Adrenal gland (tissue), 12 donors: Measurements from ENCODE around the gene SYNPO2. TPM values are rescaled to one million over a fixed set of nuclear protein-coding genes. Genes with fewer than 3 reads are reported as not detected.

ENCODE experiments used
- DNase-seq, 7 donors: peaks; one replicate each; pipeline ENCODE4 v3.0.0-alpha.2; 2019 to 2020
- H3K27ac ChIP-seq, 5 donors: fragments of 200-600 bp; sonication (generic) in 4 of 5; 1 replicate in 3 of 5; 2 replicates in 2 of 5; pipeline versions ENCODE4 v1.5.1 to v1.8.0; 2016 to 2020; ENCODE audit warnings: mild to moderate bottlenecking in 1 of 5
- H3K27me3 ChIP-seq: fragments of 200-600 bp; 2 replicates; pipeline ENCODE4 v1.8.0; 2021
- H3K36me3 ChIP-seq, 2 donors: fragments of 200-600 bp; replicated peaks in 1 of 2; 1 replicate in 1 of 2; 2 replicates in 1 of 2; pipeline versions ENCODE4 v1.5.1 to v1.8.0; 2018 to 2022
- H3K4me1 ChIP-seq, 2 donors: fragments of 200-600 bp; replicated peaks in 1 of 2; 1 replicate in 1 of 2; 2 replicates in 1 of 2; pipeline versions ENCODE4 v1.5.1 to v1.8.0; 2018 to 2021
- H3K4me3 ChIP-seq, 4 donors: fragments of 200-600 bp; sonication (generic) in 3 of 4; one replicate each; pipeline ENCODE4 v1.5.1; 2016 to 2018
- H3K9me3 ChIP-seq, 3 donors: fragments of 200-600 bp; sonication (generic) in 1 of 3; replicated peaks in 1 of 3; 1 replicate in 2 of 3; 2 replicates in 1 of 3; pipeline versions ENCODE4 v1.5.1 to v1.8.0; 2016 to 2021
- CTCF ChIP-seq, 6 experiments: fragments of 450-650 bp in 4 of 6; fragments of 200-600 bp in 2 of 6; sonication (generic) in 1 of 6; IDR thresholded peaks; 1 replicate in 5 of 6; 2 replicates in 1 of 6; pipeline versions ENCODE4 v1.5.1 to v1.8.0; 2016 to 2021; ENCODE audit warnings: antibody characterized with exemption in 6 of 6, mild to moderate bottlenecking in 2 of 6, moderate library complexity in 1 of 6
- POLR2A ChIP-seq, 2 donors: fragments of 450-650 bp; IDR thresholded peaks; one replicate each; pipeline ENCODE4 v1.6.1; 2017; ENCODE audit warnings: antibody characterized with exemption in 2 of 2, mild to moderate bottlenecking in 2 of 2, moderate library complexity in 1 of 2
- WGBS, 4 donors: extraction: QIAGEN DNeasy Blood & Tissue Kit in 2 of 4; methylation state at CpG; one replicate each; pipeline versions ENCODE4 v1.1.5 to v1.1.7; 2013 to 2017; 5-methylcytosine and 5-hydroxymethylcytosine counted together
- intact Hi-C, 2 donors: fragments of 100-400 bp; cut with DNase I; formaldehyde crosslinking; loops; one replicate each; pipeline versions ENCODE4 v1.14.1 to v1.15.0; 2022 to 2023
- polyA plus RNA-seq, 3 donors: library from polyadenylated mRNA; stranded (reverse); fragments of 200-250 nt in 2 of 3; fragments of 350-450 nt in 1 of 3; fragmentation: Illumina TruSeq in 1 of 3; extraction: RNeasy Lipid Tissue Mini Kit (QIAGEN cat#74804) in 1 of 3; gene quantifications; one replicate each; pipeline ENCODE4 v1.2.3, GENCODE V29; 2013 to 2014
- total RNA-seq, 9 donors: library from RNA; depleted of rRNA in 4 of 9; stranded (reverse); fragments of >200 nt in 4 of 9; fragments of 120-200 nt in 1 of 9; fragmentation: NEBNext Ultra II Directional in 1 of 9; extraction: Animal tissue kit (Norgen Biotek cat#: 25700) in 1 of 9; gene quantifications; one replicate each; pipeline versions ENCODE4 v1.1.0 to v1.2.4, GENCODE V29; 2013 to 2023
- donor health status: healthy with polysubstance abuse.
- donor health status: Bipolar disorder and iron deficiency.
- donor health status: DM: yes; HTN: yes; CAD: no.
- donor health status: DM: no; HTN: no; CAD: no.
- donor health status: DM: no; HTN: no; CAD: no.
- donor health status: DM: yes; HTN: yes; CAD: no.

SYNPO2 gene
- total and polyA plus RNA-seq, 12 donors, result 4.5 to 49.0 (median 18.4) TPM

GRCh38 chr4:118930255-118930654 is 41.6 kb downstream of the SYNPO2 start:
- 0 to 50% (median 24%) methylated on average over 1 of the region's 1 CpG for WGBS, 4 donors
- no peaks in the 10 kb centered on the region for H3K36me3 ChIP-seq
- H3K27me3 ChIP-seq, result no peaks in the 10 kb centered on the region
- H3K9me3 ChIP-seq, result no peaks in the 10 kb centered on the region
- no peaks in the 10 kb centered on the region for H3K4me1 ChIP-seq
- no peak overlapping the region for H3K27ac ChIP-seq
- no peak for TF ChIP-seq POLR2A (IDR thresholded peaks at IDR 0.05)
- no peak for TF ChIP-seq CTCF (IDR thresholded peaks at IDR 0.05)
- intact Hi-C loops, result no loop called here
- H3K4me3 ChIP-seq, result no peak overlapping the region
- DNase-seq, result no peak

GRCh38 chr4:118931786-118932185 is 43.1 kb downstream of the SYNPO2 start:
- no peak for TF ChIP-seq POLR2A (IDR thresholded peaks at IDR 0.05)

GRCh38 chr4:118935819-118936218 is 47.2 kb downstream of the SYNPO2 start:
- intact Hi-C loops, result no loop called here
- H3K9me3 ChIP-seq, result no peaks in the 10 kb centered on the region
- peak overlapping the region in 1 of 5 donors; percentile 3 for H3K27ac ChIP-seq
- no peaks in the 10 kb centered on the region for H3K4me1 ChIP-seq
- no peaks in the 10 kb centered on the region for H3K36me3 ChIP-seq
- 77 to 83% (median 79%) methylated on average over 2 of the region's 2 CpGs for WGBS, 4 donors
- no peaks in the 10 kb centered on the region for H3K27me3 ChIP-seq
- no peak for DNase-seq
- H3K4me3 ChIP-seq, result no peak overlapping the region
- TF ChIP-seq CTCF (IDR thresholded peaks at IDR 0.05) (no peak), POLR2A (IDR thresholded peaks at IDR 0.05) (no peak)

More at GRCh38 chr4:118931786-118932185, 43.1 kb downstream of the SYNPO2 start:
- H3K9me3 ChIP-seq, result no peaks in the 10 kb centered on the region
- H3K36me3 ChIP-seq, result no peaks in the 10 kb centered on the region
- no peaks in the 10 kb centered on the region for H3K4me1 ChIP-seq
- WGBS, 4 donors, result 86 to 90% (median 88%) methylated on average over 2 of the region's 2 CpGs
- no peak for DNase-seq
- intact Hi-C loops, result no loop called here
- H3K27ac ChIP-seq, result no peak overlapping the region
- no peak overlapping the region for H3K4me3 ChIP-seq
- no peaks in the 10 kb centered on the region for H3K27me3 ChIP-seq

GRCh38 chr4:118936406-118936805 is 47.8 kb downstream of the SYNPO2 start:
- intact Hi-C loops, result no loop called here
- Histone ChIP-seq H3K4me1 (no peaks in the 10 kb centered on the region), H3K9me3 (no peaks in the 10 kb centered on the region), H3K27me3 (no peaks in the 10 kb centered on the region), H3K27ac (peak overlapping the region in 1 of 5 donors; percentile 22), H3K4me3 (no peak overlapping the region), H3K36me3 (no peaks in the 10 kb centered on the region)
- TF ChIP-seq CTCF (IDR thresholded peaks at IDR 0.05) (no peak), POLR2A (IDR thresholded peaks at IDR 0.05) (no peak)
- no peak for DNase-seq
- WGBS, 4 donors, result 60 to 82% (median 77%) methylated on average over 3 of the region's 3 CpGs

GRCh38 chr4:118939169-118939783 is 50.6 kb downstream of the SYNPO2 start:
- intact Hi-C loops, result no loop called here
- DNase-seq, result no peak
- Histone ChIP-seq H3K4me3 (no peak overlapping the region), H3K4me1 (no peaks in the 10 kb centered on the region), H3K27me3 (no peaks in the 10 kb centered on the region), H3K27ac (no peak overlapping the region), H3K36me3 (no peaks in the 10 kb centered on the region), H3K9me3 (no peaks in the 10 kb centered on the region)
- 74 to 80% (median 77%) methylated on average over 10 of the region's 10 CpGs for WGBS, 4 donors
- no peak for TF ChIP-seq POLR2A (IDR thresholded peaks at IDR 0.05)
- no peak for TF ChIP-seq CTCF (IDR thresholded peaks at IDR 0.05)
